C4-2B (cell line): ENCODE measurements around the gene TMEM9.

Experiments used
- H3K27ac ChIP-seq: fragments of 450-650 bp; 2 replicates; pipeline ENCODE4 v1.5.1; 2017
- ZFX ChIP-seq: fragments of 450-650 bp; IDR thresholded peaks from 2 replicates; pipeline ENCODE4 v1.6.1; 2017
- TF ChIP-seq, protein P1 (sequence below): fragments of 450-650 bp; conservative IDR thresholded peaks from 2 replicates; pipeline ENCODE4 v1.5.1; 2017; ENCODE audit warnings: mild to moderate bottlenecking

The TMEM9 gene

GRCh38 chr1:201134405-201134804 is 19.9 kb downstream of the TMEM9 start:
- TF ChIP-seq ZFX = no peak
- no peak overlapping the region for H3K27ac ChIP-seq

GRCh38 chr1:201131398-201131797 is 22.9 kb downstream of the TMEM9 start:
- H3K27ac ChIP-seq = no peak overlapping the region
- TF ChIP-seq ZFX = no peak
- TF ChIP-seq, protein P1, sequence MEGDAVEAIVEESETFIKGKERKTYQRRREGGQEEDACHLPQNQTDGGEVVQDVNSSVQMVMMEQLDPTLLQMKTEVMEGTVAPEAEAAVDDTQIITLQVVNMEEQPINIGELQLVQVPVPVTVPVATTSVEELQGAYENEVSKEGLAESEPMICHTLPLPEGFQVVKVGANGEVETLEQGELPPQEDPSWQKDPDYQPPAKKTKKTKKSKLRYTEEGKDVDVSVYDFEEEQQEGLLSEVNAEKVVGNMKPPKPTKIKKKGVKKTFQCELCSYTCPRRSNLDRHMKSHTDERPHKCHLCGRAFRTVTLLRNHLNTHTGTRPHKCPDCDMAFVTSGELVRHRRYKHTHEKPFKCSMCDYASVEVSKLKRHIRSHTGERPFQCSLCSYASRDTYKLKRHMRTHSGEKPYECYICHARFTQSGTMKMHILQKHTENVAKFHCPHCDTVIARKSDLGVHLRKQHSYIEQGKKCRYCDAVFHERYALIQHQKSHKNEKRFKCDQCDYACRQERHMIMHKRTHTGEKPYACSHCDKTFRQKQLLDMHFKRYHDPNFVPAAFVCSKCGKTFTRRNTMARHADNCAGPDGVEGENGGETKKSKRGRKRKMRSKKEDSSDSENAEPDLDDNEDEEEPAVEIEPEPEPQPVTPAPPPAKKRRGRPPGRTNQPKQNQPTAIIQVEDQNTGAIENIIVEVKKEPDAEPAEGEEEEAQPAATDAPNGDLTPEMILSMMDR = no peak

DNA sequence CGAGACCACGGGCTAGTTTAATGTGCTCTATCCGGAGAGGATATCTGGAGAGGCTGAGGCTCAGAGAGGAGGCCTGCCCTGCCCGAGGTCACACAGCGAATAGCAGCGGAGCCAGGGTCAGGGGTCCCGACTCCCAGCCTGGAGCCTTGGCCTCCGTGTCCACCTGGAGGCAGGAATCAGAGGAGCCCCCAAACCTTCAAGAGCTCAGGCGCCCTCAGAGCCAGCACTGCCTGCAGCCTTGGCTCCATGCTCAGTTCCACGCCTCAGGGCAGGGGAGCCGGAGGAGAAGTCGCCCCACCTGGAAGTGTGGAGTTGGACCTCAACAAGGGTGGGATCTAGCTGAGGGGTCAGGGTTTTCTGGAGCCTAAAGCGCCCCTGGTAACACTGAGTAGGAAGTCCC is 25.3 kb downstream of the TMEM9 start:
- no peak overlapping the region for H3K27ac ChIP-seq
- no peak for TF ChIP-seq ZFX
- TF ChIP-seq, protein P1 = no peak

DNA sequence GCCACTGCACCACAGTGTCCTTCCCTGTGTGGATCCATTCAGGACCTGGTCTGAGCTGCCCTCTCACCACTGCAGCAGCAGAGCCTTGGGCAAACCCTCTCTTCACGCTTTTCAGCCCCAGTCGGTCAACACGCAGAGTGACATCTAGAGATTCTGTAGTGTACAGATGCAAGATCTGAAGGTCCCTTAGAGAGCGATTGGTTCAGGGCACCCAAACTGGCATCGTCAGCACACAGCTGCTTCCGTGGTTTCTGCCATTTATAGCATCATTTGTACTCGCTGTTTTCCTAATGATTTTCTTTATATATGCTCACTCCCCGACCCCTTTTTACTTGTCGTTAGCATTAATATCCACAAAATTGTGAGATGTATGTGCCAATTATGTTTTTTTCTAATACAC is 25.8 kb downstream of the TMEM9 start:
- TF ChIP-seq, protein P1 = no peak
- no peak for TF ChIP-seq ZFX
- no peak overlapping the region for H3K27ac ChIP-seq

DNA sequence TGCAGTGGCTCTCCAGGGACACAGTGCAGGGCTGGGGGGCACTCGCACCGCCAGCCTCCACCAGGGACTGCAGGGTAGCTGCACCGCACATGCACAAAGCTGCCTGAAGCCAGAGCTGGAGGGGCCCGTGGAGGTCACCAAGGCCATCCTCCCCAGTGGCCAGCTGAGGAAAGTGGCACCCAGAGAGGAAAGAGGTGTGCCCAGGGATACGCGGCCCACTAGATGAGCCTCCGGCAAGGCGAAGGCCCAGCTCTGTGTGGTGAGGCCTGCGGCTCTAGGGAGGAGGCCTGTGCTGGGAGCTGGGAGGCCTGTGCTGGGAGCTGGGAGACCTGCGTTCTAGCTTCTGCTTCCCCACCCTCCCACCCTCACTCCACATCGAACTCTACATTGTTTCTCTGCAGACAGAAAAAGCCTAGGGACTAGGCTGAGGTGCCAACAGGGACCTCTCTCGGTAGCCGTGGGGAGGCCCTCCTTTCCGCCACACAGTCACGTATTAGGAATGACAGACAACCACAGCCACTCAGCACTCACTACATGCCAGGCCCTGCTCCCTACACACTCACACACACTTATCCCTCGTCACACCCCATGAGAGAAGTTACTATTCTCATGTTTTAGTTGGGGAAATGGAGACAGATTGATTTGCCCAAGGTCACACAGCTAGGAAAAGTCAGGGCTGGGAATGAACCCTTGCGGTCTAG is 26.4 kb downstream of the TMEM9 start:
- TF ChIP-seq, protein P1 = no peak
- no peak for TF ChIP-seq ZFX
- H3K27ac ChIP-seq = no peak overlapping the region

DNA sequence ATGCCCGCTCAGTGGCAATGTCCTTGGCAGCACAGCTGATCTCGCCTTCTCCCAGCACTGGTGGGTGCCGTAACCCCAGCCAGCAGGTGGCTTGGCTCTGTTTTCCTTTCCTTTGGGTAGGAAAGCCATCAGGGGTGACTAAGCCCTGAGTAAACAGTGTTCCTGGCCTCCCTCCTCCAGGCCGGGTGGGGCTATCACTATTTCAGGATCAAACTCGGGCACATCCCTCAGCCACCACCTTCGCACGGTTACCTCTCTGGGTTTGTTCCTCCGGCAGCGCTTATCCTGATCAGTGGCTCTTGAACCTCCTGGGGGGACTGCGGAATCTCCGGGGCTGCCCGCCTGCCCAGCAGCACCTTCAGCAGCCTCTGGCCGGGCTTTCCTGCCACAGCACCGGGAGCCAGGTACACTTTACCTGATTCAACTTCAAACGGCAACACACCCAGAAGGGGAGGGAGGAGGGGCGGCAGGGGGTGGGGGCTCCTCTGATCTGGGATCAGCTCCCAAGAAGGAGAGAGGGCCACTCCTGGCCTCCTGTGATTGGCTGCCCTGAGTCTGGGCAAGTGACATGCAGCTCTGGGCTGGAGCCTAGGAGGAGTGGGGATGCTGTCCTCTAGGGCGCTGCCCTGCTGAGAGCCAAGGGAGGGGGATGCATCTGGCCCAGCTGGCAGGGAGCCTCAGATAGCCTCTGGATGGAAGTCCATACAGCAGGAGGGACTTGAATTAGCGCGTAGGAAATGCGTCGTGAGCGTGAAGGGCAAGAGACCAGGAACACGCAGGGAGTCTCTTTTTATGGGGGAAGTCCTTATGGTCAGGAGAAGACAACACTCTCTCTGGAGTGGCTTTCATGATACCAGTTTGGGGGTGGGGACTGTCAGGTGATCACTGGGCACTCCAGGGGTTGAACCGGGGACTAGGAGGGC is 27.2 kb downstream of the TMEM9 start, which contains the start of gene ASCL5:
Gene ASCL5, minus strand, starts transcription at position 353 of the 923 bp plus-strand sequence. CDS start 11,812 bp downstream, outside the sequence.
- no peak for TF ChIP-seq ZFX
- TF ChIP-seq, protein P1 = no peak
- H3K27ac ChIP-seq = no peak within 1 kb of the TSS

GRCh38 chr1:201126463-201126831 is 27.8 kb downstream of the TMEM9 start:
- H3K27ac ChIP-seq = no peak overlapping the region
- no peak for TF ChIP-seq ZFX
- TF ChIP-seq, protein P1 = no peak
